Measurements from ENCODE around the gene DSCAML1. TPM values are rescaled to one million over a fixed set of nuclear protein-coding genes. Genes with fewer than 3 reads are reported as not detected.

DSCAML1 gene
- total RNA-seq, 6 experiments from 2014 or later, result not detected

DNA sequence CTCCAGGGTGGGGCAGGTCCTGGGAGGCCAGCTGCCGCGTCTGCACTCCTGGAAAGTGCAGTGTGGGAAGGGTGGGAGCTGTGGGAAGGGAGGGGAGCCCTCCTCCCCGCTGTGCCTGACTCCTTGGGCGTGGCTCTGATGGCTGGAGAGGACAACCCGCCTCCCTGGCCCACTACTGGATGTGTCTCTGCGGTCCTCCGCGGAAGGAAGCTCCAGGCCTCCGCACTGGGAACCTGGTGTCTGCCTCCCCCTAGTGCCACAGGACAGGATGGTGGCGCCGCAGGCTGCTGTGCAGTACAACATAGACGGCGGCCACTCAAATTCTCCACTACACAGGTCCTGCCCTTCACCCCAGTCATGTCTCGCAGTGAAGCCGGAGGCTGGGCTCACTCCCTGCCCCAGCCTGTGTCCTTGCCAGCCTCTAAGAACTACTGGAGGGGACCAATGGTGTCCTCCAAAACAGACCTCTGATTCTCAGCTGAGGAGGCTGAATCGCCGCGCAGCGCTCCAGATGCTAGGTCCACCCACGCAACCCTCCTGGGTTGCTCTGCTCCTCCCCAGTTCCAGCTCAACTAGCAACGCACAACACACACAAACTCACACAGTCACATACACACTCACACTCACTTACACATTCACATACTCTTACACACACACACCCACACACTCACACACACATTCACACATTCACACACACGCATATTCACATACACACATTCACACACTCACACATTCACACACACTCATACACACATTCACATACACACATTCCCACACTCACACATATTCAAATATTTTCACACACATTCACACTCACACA lies 12.4 kb upstream of the DSCAML1 start:
- Mint-ChIP-seq H3K27ac (no peak overlapping the region), H3K4me3 (no peak overlapping the region), H3K27me3 (ENCODE audit: insufficient read depth) (peaks cover 34% of the 10 kb centered on the region), H3K36me3 (ENCODE audit: low read depth) (no peaks in the 10 kb centered on the region), H3K9me3 (no peaks in the 10 kb centered on the region), H3K4me1 (ENCODE audit: low read depth) (no peaks in the 10 kb centered on the region)
- DNase-seq, result peak; percentile 42
- TF ChIP-seq, protein P1, sequence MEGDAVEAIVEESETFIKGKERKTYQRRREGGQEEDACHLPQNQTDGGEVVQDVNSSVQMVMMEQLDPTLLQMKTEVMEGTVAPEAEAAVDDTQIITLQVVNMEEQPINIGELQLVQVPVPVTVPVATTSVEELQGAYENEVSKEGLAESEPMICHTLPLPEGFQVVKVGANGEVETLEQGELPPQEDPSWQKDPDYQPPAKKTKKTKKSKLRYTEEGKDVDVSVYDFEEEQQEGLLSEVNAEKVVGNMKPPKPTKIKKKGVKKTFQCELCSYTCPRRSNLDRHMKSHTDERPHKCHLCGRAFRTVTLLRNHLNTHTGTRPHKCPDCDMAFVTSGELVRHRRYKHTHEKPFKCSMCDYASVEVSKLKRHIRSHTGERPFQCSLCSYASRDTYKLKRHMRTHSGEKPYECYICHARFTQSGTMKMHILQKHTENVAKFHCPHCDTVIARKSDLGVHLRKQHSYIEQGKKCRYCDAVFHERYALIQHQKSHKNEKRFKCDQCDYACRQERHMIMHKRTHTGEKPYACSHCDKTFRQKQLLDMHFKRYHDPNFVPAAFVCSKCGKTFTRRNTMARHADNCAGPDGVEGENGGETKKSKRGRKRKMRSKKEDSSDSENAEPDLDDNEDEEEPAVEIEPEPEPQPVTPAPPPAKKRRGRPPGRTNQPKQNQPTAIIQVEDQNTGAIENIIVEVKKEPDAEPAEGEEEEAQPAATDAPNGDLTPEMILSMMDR (IDR thresholded peaks at IDR 0.05), result peak; percentile 64

DNA sequence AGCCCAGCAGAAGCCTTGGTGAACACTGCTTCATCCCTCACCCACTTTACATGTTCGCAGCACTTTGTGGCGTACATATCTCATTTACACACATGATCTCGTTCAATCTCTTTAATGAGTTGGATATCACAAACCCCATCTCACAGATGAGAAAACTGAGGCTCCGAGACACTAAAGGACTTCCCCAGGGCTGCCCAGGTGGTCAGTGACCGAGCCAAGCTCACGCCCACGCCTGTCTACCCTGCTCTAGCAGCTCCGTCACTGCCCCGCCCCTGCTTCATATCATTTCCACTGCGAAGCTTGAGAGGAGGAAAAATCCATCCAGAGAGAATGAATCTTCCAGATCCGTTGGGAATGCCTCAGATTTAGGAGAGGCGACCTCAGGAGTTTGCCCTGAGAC lies 11.8 kb upstream of the DSCAML1 start:
- Mint-ChIP-seq H3K27me3 (ENCODE audit: insufficient read depth) (peaks cover 35% of the 10 kb centered on the region), H3K4me1 (ENCODE audit: low read depth) (no peaks in the 10 kb centered on the region), H3K36me3 (ENCODE audit: low read depth) (no peaks in the 10 kb centered on the region), H3K27ac (no peak overlapping the region), H3K9me3 (no peaks in the 10 kb centered on the region), H3K4me3 (no peak overlapping the region)
- TF ChIP-seq, protein P1 (IDR thresholded peaks at IDR 0.05), result no peak
- no peak for DNase-seq

DNA sequence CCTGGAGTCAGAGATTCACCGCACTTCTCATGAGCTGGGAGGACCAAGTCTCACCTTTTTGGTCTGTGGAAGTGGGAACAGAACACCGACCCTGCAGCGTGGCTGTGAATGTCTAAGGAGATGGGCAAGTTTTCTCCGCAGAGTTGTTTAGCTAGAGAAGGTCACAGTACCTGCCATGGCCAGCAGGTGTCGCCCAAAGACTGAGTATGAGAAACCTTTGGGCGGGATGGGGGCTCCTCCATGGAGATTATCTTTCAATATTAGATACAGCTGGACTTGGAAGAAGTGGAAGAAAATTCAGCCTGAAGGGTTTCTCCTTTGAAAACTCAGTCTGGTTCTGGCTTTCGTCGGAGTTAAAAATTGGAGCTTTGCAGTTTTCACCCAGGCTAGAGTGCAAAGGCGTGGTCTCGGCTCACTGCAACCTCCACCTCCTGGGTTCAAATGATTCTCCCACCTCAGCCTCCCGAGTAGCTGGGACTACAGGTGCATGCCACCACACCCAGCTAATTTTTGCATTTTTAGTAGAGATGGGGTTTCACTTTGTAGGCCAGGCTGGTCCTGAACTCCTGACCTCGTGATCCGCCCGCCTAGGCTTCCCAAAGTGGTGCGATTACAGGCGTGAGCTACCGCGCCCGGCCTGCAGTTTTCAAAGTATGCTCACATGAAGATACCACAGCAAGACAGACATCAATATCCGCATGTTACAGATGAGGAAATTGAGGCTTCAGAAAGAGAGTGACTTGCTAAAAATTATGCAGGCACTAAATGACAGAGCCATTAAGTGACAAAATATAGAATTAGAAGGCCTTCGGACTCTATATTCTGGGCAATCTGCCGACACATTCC lies 10.7 kb upstream of the DSCAML1 start:
- TF ChIP-seq, protein P1 (IDR thresholded peaks at IDR 0.05), result peak; percentile 95
- no peak overlapping the region for H3K27ac Mint-ChIP-seq

DNA sequence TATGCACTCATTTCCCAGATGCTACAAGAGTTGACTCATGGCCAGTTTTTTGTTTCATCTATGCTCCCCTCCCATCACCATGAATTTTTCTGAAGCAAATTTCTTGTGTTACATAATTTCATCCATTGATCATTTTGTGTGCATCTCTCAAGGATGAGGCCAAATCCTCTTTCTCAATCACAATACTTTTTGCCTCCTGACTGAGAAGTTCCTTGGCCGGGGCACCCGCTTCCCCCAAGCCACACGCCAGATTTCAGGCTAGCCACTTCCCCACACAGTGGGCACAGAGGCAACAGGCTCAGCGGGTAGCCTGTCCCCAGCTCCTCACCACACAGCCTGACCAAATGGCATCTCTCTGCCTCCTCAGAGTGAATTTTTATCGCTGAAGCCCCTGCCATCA lies 9.8 kb upstream of the DSCAML1 start:
- TF ChIP-seq, protein P1 (IDR thresholded peaks at IDR 0.05), result no peak
- DNase-seq, result no peak
- no peaks in the 10 kb centered on the region for H3K4me1 Mint-ChIP-seq (ENCODE audit: low read depth)
- no peaks in the 10 kb centered on the region for H3K36me3 Mint-ChIP-seq (ENCODE audit: low read depth)
- no peak overlapping the region for H3K4me3 Mint-ChIP-seq
- H3K27ac Mint-ChIP-seq, result no peak overlapping the region
- H3K9me3 Mint-ChIP-seq, result no peaks in the 10 kb centered on the region
- H3K27me3 Mint-ChIP-seq (ENCODE audit: insufficient read depth), result peaks cover 42% of the 10 kb centered on the region

More for the DNA sequence above, 10.7 kb upstream of the DSCAML1 start:
- Mint-ChIP-seq H3K9me3 (no peaks in the 10 kb centered on the region), H3K4me3 (no peak overlapping the region), H3K36me3 (ENCODE audit: low read depth) (no peaks in the 10 kb centered on the region), H3K4me1 (ENCODE audit: low read depth) (no peaks in the 10 kb centered on the region), H3K27me3 (ENCODE audit: insufficient read depth) (peaks cover 42% of the 10 kb centered on the region)
- DNase-seq, result peak; percentile 35

DNA sequence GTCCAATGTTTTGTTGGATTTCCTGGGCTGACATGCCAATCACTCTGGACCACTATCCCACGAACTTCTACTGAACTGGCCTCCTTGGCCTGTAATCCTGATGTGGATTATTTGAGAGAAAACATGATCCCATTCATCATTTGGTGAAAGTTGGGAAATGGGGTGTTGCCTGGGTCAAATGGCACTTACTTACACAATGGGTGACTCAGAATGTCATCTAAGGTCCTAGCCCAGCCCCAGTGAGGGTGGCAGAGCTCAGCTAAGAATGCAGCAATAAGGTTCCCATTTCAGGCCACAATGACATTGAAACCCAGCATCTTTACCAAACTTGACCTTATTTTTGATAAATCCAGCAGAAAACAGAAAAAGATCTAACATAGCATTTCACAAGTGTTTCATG lies 8.0 kb upstream of the DSCAML1 start:
- no peak for DNase-seq
- TF ChIP-seq, protein P1 (IDR thresholded peaks at IDR 0.05), result no peak
- no peaks in the 10 kb centered on the region for H3K9me3 Mint-ChIP-seq

More for the DNA sequence above, 8.0 kb upstream of the DSCAML1 start:
- H3K4me3 Mint-ChIP-seq, result no peak overlapping the region
- H3K4me1 Mint-ChIP-seq (ENCODE audit: low read depth), result no peaks in the 10 kb centered on the region
- no peak overlapping the region for H3K27ac Mint-ChIP-seq
- H3K27me3 Mint-ChIP-seq (ENCODE audit: insufficient read depth), result peaks cover 33% of the 10 kb centered on the region
- H3K36me3 Mint-ChIP-seq (ENCODE audit: low read depth), result no peaks in the 10 kb centered on the region
